Left renal pelvis (tissue), 4 donors: Measurements from ENCODE around the gene ABCC8. TPM values are rescaled to one million over a fixed set of nuclear protein-coding genes. Genes with fewer than 3 reads are reported as not detected.

Source experiments
- DNase-seq, 4 donors: peaks; one replicate each; pipeline ENCODE4 v3.0.0-alpha.2; 2013; ENCODE audit warnings: low read depth in 4 of 4, low spot score in 3 of 4
- polyA plus RNA-seq, 4 donors: library from polyadenylated mRNA; unstranded; fragments of 120-200 nt; gene quantifications; one replicate each; pipeline ENCODE4 v1.2.1, GENCODE V29; 2013; ENCODE audit not compliant: insufficient read length in 4 of 4

The ABCC8 gene
- polyA plus RNA-seq, result 10 to 100 TPM in 1 of 4 donors, 1 to 10 TPM in 3; 1.6 to 10.5 (median 2.0) TPM

DNA sequence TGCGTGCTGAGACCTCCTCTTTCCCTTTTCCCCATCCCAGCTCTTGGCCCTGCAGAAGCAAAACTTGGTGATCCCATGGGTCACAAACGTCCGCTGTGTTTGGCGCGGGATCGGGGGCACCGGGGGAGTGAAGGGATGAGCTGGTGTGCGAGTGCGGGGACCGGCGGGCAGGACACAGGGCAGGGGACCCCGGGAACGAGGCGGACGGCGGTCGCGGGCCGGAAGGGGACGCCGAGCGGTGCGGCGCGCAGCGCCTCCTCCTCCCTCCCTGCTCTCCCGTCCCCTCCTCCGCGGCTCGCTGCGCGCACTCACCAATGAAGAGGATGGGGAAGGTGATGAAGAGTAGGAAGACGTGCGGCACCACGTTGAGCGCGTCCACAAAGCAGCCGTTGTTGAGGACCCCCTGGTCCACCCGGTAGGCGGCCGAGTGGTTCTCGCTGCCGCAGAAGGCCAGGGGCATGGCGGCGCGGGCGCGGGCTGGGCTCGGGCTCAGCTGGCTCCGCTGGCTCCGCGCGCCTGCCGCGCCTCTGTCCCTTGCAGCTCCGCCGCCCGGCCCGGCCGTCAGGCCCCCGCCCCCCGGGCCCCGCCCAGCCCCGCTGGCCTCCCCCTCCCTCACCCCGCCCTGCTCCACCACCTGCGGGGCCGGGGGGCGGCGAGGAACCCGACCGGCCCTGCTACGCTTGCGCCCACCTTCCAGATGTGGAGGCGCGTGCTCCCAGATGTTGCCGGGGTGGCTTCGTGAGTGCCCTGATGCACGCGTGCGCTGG is at the start of gene ABCC8:
TSS of gene ABCC8 (minus strand) at position 529 of the 767 bp plus-strand sequence. CDS start at position 460, 69 bp downstream.
- DNase-seq, result no peak

DNA sequence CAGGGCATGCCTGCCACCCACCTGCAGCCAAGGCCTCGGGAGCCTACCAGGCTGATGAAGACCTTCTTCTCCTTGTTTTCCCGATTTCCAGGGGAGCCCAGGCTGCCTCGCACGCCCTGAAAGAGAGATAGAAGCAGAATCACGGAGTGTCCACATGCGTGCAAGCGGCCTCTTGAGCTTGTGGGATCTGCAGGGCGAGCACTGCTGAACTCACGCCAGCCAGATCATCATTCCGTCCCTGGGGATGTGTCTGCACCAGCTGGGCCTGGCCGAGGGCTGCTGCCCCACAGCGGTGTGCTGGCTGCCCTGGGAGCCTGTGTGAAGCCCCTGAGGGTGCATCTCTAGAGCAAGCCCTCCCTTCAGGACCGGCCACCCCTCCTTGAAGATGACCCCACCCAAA is 49.7 kb upstream of the ABCC8 start:
- no peak for DNase-seq

DNA sequence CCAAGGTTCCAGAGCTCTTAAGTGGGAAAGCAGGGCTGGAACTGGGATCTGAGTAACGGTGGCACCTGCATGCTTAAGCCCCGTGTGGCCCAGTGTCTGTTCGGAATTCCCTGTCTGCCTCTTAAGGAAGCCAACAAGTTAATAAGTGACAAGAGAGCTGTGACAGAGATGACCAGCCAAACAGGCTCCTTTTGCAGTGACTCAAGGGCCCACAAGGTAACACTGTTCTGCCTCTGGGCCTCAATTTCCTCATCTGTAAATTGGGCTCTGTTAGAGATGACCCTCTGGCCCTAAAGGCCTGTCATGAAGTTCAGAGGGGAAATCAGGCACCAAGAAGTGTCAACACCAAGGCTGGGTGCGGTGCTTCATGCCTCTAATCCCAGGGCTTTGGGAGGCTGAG is 48.9 kb upstream of the ABCC8 start:
- no peak for DNase-seq

- DNase-seq, result no peak
These were observed 47.6 kb upstream of the ABCC8 start for GRCh38 chr11:17524221-17524620.

GRCh38 chr11:17522655-17523054 is 46.0 kb upstream of the ABCC8 start:
- no peak for DNase-seq

DNA sequence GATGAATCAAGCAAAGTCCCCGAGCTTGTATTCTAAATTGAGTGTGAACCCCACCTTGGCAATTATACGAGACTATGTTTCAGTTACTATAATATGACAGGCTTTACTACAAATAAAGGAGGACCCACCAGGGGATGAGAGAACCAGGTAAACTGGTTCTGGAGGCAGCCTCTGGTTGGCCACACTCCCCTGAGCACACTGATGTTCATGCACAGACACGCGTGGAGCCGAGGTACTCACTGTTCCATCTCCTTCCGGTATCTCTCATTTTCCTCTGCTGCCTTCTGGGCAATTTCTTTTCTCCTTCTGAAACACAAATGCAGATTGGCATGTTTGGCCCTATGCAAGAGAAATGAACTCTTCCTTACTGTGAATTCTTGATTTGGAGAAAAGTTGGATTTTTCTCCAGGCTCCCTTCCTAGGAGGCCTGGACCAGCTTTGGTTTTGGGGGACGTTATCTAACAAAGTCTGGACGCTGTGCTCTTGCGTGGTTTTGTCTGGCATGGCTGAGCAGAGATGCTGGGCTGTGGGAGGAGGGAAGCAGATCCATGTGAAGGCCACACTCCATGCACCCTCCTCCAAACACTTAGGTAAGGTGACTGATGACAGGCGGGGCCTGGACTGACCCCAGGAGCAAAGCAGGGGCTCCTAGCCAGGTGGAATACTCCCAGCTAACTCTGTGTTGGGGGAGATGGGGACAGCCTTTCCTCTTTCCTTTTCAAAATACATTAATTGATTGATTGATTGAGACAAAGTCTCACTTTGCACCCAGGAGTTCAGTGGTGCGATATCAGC is 44.7 kb upstream of the ABCC8 start:
- no peak for DNase-seq

DNA sequence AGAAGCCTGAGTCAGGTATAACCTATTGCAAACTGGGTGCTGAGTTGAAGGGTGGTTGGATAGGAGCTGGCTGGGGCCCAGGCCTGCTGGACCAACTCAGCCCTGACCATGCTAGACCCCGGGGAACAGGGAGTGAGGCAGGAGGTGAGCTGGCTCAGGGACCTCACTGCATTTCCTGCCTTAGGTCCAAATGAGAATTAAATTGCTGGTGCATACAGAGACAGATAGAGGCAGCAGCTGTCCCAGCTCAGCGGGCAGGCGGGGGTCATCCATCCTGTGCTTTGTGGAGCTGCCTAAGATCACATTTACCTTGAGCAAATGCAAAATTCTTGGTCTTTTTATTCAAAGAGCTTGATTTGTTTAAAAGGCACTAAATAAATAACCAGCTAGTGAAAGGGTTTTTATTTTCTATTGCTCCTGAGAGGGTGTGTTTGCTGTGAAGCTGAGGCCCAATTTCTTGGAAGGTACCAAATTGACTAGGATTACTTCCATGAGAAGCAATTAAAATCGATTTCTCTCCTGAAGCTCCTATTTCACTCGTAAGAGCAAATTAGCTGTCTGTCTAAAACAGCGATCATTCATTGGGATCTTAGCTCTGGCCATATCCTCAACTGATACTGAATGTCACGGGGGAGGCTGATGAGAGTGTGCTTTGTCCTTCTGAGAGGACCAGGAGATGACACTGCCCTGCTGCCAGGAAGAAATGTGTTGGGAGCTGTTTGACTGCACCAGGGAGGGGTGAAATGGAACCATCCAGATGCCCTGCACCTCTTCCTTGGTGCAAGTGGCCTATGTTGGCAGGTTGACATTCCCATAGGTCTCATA is 42.6 kb upstream of the ABCC8 start:
- DNase-seq, result no peak

GRCh38 chr11:17518366-17518765 is 41.7 kb upstream of the ABCC8 start:
- no peak for DNase-seq

DNA sequence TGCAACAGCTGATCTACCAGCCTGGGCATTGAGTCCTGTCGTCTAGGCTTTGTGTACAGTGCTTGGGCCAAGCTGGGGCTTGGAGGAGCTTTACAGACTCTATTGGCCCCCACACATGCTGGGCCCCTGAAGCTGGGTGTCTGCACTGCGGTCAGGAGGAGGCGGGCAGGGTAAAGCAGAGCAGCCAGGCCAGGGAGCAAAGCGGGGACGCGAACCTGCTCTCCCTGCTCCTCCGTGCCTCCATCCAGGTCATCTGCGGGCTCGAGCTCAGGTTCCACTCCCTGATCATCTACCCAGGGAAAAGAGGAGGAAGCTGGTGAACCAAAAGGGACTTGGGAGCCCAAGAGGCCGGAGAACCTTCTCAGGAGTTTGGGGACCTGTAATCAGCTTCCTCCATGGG is 40.5 kb upstream of the ABCC8 start:
- DNase-seq, result no peak

- no peak for DNase-seq
These were observed 40.0 kb upstream of the ABCC8 start for GRCh38 chr11:17516551-17517150.

GRCh38 chr11:17515443-17516176 is 39.0 kb upstream of the ABCC8 start:
- no peak for DNase-seq

- DNase-seq, result no peak
These were observed 37.8 kb upstream of the ABCC8 start for GRCh38 chr11:17514476-17514875.

DNA sequence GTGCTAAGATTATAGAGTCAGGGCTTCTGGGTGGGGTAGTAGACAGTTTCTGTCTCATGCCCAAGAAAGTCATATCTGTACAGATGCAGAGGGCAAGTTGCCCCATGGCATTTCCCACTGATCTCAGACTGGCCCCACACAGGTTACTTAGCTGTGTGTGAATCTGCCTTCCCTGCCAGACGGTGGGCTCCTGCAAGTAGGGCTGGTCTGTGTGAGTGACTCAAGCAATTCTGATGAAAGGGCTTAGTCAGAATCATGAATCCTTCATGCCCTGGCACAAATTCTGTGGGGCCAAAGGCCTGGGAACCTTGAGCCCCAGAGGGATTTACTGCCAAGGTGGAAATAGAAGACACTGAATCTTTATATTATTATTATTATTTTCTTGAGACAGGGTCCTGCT is 37.2 kb upstream of the ABCC8 start:
- no peak for DNase-seq

DNA sequence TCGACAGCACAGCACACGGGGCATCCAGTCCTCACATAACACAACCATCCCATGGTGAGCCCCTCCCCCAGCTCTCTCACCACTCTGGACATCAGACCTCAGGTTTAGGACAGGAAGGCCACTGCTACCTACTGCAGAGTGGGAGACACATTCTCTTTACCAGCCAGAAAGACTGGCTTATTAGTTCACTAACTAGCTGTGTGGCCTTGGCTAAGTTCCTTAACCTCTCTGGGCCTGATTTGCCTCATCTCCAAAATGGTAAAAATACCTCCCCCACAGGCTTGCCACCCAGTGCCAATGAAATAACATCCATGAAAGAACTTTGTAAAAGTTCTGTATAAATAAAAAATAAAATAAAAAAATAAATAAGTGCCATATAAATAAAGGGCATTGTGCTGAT is 35.5 kb upstream of the ABCC8 start:
- no peak for DNase-seq

DNA sequence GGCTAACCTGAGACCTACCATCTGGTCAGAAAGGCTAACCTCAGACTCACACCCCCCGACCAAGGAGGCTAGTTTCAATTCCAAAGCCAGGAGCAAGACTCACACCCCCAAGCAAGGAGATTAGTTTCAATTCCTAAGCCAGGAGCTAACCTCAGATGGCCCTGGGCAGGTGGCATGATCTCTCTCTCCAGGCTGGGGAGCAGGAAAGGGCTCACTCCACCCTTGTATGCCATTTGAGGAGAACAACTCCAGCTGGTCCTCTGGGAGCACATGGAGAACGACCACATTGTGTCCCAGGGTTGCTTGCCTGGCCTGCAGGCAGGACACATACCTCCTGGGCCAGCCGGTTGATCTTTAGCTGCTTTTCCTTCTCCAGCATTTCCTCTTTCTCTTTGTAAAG is 34.9 kb upstream of the ABCC8 start:
- no peak for DNase-seq

- no peak for DNase-seq
These were observed 34.0 kb upstream of the ABCC8 start for GRCh38 chr11:17510507-17511206.

DNA sequence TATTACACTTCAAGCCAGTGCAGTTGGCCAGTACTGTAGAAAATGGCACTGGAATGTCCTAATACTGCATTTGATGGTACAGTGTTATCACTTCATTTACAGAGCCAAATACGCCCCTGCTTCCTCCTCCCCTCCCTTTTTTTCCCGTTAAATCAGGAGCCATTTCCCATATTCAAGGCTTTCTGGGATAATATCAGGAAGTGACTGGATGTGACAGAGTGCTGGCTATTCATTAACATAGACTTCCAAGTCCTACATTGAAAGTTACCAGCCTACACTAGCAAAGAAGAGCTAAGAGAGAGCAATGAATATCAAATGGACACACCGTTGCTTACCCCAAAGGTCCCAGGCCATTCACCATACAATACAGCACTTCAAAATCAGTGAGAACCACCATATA is 32.1 kb upstream of the ABCC8 start:
- DNase-seq, result no peak

- no peak for DNase-seq
These were observed 31.7 kb upstream of the ABCC8 start for GRCh38 chr11:17508306-17508705.

DNA sequence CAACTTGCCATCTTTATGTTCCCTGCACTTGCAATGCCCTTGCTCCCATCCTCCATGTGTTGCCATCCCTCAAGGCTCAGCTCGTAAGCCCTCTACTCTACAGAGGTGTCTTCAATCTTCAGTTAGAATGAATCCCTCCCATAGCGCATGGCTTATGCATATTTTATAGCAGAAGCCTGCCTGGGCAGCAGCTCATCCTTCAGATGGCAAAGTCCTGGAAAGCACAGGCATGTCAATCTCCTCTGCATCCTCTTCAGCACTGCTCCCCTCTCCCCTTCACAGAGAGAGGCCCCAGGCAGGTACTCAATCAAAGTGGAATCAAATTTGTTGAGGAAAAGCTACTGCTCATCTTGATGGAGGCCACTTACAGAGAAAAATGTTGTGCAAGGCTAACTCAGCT is 31.1 kb upstream of the ABCC8 start:
- DNase-seq, result no peak
